Urothelium cell line (cell line): Measurements from ENCODE around the gene PTPRR.
"Not testable (repeated sequence)": the region's sequence is repeated elsewhere in the genome, so short reads cannot be mapped to it uniquely, and the experiment has no call there.

Source experiments
- DNase-seq: peaks from one replicate; pipeline ENCODE4 v3.0.0; 2011; ENCODE audit warnings: low spot score, mixed read lengths
- FAIRE-seq: peaks from 2 replicates; lab custom pipeline; 2011; peaks lifted over from hg19 to GRCh38; lab: Jason Lieb, UNC

The PTPRR gene

GRCh38 chr12:70842136-70842535 is 78.4 kb downstream of the PTPRR start:
- FAIRE-seq (no peak), DNase-seq (no peak)

DNA sequence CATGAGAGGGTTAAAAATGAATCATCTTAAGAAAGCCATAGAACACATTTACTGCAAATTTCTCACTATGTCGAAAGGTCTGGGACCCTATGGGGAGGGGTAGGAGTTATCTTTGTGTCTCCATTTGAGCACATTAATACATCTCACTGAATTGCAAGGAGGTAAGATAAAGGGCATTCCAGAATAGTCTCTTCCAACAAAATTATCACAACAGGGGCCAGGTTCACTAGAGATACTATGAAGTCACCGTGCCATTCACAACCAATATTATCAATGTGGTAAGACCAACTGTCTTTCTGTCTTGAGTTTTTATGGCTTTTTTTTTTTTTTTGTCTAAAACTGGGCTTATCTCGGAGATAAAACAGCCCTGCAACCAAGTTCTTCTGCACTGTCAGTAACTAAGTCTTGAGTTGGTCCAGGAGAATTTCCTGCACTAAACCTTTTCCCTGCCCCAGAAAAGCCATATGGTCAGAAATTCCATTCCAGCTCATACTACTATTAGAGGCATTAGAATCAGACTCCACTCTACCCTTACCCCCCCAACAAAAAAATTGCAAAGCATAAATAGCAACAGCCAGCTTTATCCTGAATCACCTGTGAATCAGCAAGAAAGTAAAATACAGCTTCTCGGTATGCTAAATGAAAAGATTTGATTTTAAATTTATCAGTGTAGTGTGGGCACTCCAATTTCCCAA is 79.7 kb downstream of the PTPRR start:
- FAIRE-seq (no peak), DNase-seq (no peak)

GRCh38 chr12:70839544-70839943 is 81.0 kb downstream of the PTPRR start:
- FAIRE-seq, result no peak
- DNase-seq, result no peak

DNA sequence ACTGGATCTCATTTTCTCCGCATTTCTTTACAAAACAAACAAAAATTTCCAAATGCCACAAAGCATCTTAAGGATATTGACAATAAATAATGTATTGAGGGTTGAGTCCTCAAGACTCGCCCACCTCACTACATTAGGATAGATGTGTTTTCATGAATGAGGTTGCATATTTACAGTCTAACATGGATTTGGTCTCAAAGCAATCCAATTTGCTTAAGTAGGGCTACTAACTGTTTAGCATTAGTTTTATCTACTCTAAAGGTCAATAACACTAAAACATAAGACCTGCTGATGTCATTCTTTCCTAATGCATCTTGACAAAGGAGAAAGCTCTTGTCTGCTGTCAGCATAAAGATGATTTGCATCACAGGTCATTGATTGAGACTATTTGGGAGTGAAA is 82.4 kb downstream of the PTPRR start:
- DNase-seq (no peak), FAIRE-seq (no peak)

GRCh38 chr12:70837026-70837425 is 83.5 kb downstream of the PTPRR start:
- DNase-seq (no peak), FAIRE-seq (no peak)

- DNase-seq (no peak), FAIRE-seq (no peak)
Observed at GRCh38 chr12:70835948-70836347, 84.6 kb downstream of the PTPRR start.

GRCh38 chr12:70831543-70831942 is 89.0 kb downstream of the PTPRR start:
- FAIRE-seq (no peak), DNase-seq (no peak)

DNA sequence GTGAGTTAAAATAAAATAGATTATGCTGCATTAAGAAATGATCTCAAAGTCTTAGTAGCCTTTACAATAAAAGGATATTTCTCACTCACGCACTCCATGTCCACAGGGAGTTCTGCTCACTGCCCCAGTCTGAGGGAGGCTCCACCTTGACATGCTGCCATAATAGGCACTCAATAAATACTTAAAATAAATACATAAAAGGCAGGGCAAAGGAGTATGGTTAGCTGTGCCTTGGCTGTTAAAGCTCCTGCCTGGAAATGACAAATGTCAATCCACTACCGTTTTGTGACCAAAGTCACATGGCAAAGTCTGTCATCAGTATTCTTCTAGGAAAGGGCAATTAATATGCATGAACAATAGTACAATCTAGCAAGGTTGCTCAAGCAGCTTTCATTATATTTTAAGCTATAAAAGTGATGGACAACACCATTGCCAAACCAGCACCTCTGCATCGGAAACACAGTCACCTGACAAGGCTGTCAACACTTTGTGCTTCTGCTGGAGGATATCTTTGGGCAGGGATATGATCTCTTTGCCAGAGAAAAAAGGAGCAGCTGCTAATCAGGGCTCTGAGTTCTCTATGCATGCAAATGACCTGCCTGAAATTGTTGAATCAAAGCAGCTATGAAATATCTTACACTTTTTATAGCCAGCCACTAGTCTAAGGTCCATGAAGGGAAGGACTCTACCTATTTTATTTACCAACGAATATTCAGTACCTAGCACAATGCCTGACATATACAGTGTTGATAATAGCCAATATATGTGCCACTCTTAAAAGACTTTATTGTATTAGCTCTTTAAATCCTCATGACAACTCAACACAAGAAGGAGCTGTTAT is 90.1 kb downstream of the PTPRR start:
- DNase-seq (no peak), FAIRE-seq (no peak)

GRCh38 chr12:70829070-70829469 is 91.5 kb downstream of the PTPRR start:
- FAIRE-seq (no peak), DNase-seq (no peak)

GRCh38 chr12:70828351-70828750 is 92.2 kb downstream of the PTPRR start:
- FAIRE-seq (no peak), DNase-seq (no peak)

GRCh38 chr12:70826156-70826555 is 94.4 kb downstream of the PTPRR start:
- DNase-seq, result no peak
- FAIRE-seq, result no peak

DNA sequence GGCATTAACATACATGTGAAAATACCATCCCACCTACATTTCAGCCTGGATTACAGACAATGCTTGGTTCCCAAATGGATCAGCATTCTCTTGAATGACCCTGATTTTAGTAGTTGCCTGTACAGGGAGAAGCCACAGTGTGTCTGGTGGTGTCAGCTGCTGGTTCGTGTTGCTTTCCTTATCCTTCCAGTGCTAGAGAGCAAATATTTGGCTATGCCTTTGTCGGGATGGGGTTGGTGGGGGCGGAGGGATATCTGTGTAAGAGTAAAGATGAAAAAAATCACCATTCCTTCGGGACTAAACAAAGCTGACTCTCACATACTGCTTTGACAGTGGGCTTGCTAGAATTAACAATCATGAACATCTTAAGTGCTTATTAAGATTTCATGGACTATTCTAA is 96.0 kb downstream of the PTPRR start:
- FAIRE-seq (no peak), DNase-seq (no peak)

GRCh38 chr12:70823182-70823976 is 97.2 kb downstream of the PTPRR start:
- FAIRE-seq (no peak), DNase-seq (no peak)

- DNase-seq (no peak), FAIRE-seq (no peak)
Observed at GRCh38 chr12:70822412-70822811, 98.1 kb downstream of the PTPRR start.

GRCh38 chr12:70815971-70816391 is 104.6 kb downstream of the PTPRR start:
- DNase-seq (no peak), FAIRE-seq (no peak)

GRCh38 chr12:70815056-70815455 is 105.5 kb downstream of the PTPRR start:
- FAIRE-seq (no peak), DNase-seq (no peak)

GRCh38 chr12:70813559-70813958 is 107.0 kb downstream of the PTPRR start:
- no peak for FAIRE-seq
- no peak for DNase-seq

- no peak for FAIRE-seq
- DNase-seq, result no peak
Observed at GRCh38 chr12:70812136-70812535, 108.4 kb downstream of the PTPRR start.

DNA sequence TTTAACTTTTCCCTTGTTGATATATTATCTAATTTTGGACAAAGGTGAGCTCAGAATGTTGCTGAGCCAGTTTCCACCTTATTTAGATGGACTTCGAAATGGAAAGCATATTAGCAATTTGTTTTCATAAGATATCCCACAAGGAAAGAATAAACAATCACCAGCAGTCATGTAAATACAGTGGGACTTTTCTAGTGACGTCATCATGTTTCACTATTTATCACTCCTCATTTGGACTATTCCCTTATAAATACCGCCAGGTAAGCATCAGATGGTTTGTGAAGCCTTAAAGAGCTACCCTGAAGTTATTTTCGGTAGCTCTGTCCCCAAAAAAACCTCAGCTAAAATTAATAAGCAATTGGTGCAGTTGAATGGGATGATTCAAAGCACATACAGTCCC is 110.7 kb downstream of the PTPRR start:
- no peak for FAIRE-seq
- no peak for DNase-seq

DNA sequence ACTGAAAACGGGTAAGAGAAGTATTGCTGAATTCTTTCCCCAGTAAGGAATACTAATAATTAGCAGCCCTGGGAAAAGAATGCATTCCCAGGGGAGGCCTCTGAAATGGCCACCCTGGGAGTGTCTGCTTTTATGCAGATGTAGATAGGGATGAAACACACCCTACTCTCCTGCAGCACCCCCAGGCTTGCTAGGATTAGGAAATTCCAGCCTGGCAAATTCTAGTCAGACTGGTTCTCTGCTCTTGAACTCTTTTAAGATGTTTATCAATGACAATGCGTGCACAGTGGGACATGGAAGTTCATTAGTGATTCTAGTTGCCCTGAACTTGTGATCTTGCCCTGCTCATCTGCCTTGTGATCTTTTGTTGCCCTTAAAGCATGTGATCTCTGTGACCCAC is 112.5 kb downstream of the PTPRR start:
- DNase-seq, FAIRE-seq: not testable (repeated sequence)

- no peak for DNase-seq
- no peak for FAIRE-seq
Observed at GRCh38 chr12:70806827-70807226, 113.7 kb downstream of the PTPRR start.
